NCI-H226 (cell line): ENCODE measurements around the gene TMEM234.

ENCODE experiments used
- DNase-seq: peaks from one replicate; pipeline ENCODE4 v3.0.0-alpha.2; 2015

TMEM234 gene

GRCh38 chr1:32170991-32171390, 51.2 kb downstream of the TMEM234 start:
- no peak for DNase-seq
